ENCODE measurements around the gene OR2A12.
A peak's percentile ranks its signal among the peaks of the same experiment; 100 is the strongest.
"Not testable (repeated sequence)": the region's sequence is repeated elsewhere in the genome, so short reads cannot be mapped to it uniquely, and the experiment has no call there.

OR2A12 gene, protein sequence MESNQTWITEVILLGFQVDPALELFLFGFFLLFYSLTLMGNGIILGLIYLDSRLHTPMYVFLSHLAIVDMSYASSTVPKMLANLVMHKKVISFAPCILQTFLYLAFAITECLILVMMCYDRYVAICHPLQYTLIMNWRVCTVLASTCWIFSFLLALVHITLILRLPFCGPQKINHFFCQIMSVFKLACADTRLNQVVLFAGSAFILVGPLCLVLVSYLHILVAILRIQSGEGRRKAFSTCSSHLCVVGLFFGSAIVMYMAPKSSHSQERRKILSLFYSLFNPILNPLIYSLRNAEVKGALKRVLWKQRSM

DNA sequence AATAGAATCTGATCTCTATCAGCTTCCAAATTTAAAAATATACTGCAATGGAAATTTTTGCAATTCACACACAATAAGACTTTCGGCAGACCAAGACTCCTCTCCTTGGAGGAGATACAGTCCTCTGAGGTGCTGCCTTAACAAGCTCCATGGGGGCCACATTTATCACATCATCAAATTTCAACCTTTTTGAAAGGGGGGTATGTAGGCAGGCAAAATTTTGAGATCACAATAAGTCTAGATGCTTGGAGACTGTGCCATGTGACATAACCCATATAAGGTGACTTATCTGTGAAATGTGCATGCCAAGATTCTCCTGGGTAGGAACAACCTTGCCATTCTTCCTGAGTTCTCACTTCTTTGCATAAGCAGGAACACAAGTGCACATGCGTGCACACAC lies at the start of gene OR2A12:
Gene OR2A12 (plus strand): TSS at position 301 of the 400 bp plus-strand sequence. CDS start 8,830 bp downstream, outside the sequence.
- H3K4me3 Mint-ChIP-seq: no peak within 1 kb of the TSS
- H3K9me3 Mint-ChIP-seq: peaks cover 4% of the 10 kb centered on the region
- H3K27ac Mint-ChIP-seq: no peak within 1 kb of the TSS
- ATAC-seq: peak; percentile 34
- no peaks in the 10 kb centered on the region for H3K36me3 Mint-ChIP-seq
- no peaks in the 10 kb centered on the region for H3K4me1 Mint-ChIP-seq
- peaks cover 11% of the 10 kb centered on the region for H3K27me3 Mint-ChIP-seq

- no peaks in the 10 kb centered on the region for H3K36me3 Mint-ChIP-seq
- H3K27ac Mint-ChIP-seq: no peak overlapping the region
- H3K4me3 Mint-ChIP-seq: no peak overlapping the region
- H3K4me1 Mint-ChIP-seq: no peaks in the 10 kb centered on the region
- no peak for ATAC-seq
- peaks cover 6% of the 10 kb centered on the region for H3K27me3 Mint-ChIP-seq
- H3K9me3 Mint-ChIP-seq: no peaks in the 10 kb centered on the region
These were observed 49.7 kb upstream of the OR2A12 start for GRCh38 chr7:144036302-144036885.

DNA sequence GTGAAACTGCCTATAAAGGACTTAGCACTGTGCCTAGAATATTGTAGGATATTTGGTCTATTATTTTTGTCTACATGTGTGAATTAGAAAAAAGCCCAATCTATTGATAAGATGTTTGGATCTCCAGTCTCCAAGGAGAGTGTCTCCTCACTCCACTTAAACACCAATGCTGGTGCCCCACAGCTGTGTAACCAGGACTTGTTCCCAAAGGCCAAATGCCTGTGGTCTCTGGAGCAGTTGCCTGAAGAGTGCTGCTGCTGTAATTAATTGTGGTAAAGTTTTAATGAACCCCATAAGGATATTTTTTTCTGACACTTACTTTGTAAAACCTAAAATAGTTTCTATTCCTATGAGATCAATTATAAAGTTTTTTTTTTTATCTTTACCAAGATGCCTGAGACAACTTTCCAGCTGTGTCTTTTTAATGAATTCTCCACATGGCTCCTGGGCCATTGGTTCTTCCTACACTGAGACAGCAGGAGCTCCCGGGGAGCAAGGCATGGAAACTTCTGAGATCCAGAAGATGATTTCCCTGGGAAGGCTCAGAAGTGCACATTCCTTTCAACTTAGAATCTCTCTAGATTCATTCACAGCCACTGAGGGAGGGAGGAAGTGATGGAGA lies 48.6 kb upstream of the OR2A12 start:
- no peaks in the 10 kb centered on the region for H3K4me1 Mint-ChIP-seq

DNA sequence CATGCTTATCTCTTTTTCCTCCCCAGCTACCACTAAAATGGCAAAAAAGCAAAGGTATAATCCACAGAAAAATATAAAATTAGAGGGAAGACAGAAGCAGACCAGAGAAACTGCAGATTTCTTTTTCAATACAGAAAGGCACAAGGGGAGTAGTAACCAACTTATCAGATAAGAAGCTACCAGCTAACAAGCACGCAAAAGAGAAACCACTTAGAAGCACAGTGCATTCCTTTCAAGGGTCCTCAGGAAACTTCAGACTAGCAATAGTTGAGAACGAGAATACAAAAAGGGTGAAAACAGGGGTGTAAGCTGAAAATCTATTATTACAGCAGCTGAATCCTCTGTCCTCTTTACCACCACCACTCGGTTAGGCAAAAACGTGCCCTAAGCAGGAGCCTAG lies 47.2 kb upstream of the OR2A12 start:
- no peaks in the 10 kb centered on the region for H3K27me3 Mint-ChIP-seq
- no peaks in the 10 kb centered on the region for H3K36me3 Mint-ChIP-seq
- no peak overlapping the region for H3K4me3 Mint-ChIP-seq
- H3K9me3 Mint-ChIP-seq: no peaks in the 10 kb centered on the region
- no peaks in the 10 kb centered on the region for H3K4me1 Mint-ChIP-seq
- no peak for ATAC-seq
- H3K27ac Mint-ChIP-seq: no peak overlapping the region

More for the DNA sequence above, 48.6 kb upstream of the OR2A12 start:
- no peaks in the 10 kb centered on the region for H3K36me3 Mint-ChIP-seq
- no peaks in the 10 kb centered on the region for H3K27me3 Mint-ChIP-seq
- ATAC-seq: no peak
- H3K4me3 Mint-ChIP-seq: no peak overlapping the region
- H3K9me3 Mint-ChIP-seq: no peaks in the 10 kb centered on the region
- no peak overlapping the region for H3K27ac Mint-ChIP-seq

DNA sequence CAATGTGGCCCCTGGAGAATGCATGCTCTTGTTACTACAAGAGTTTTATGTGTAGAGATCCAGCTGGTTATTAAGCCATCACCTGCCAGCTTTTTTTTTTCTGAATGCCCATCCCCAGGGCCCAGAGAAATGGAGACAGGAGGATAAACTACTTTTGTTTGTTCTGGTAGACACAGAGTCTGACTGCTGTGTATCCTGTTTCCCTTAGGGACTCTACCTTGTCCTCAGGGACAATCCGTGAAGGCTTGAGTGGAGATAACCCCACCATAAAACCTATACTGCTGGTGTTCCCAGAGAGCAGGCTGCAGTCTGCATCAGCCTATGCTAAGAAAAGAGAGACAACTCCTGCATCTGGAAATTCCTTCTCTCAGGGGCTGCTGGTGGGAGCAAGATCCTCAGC lies 37.4 kb upstream of the OR2A12 start, which contains the start of gene OR2A5:
Gene OR2A5 (plus strand): TSS at position 301 of the 400 bp plus-strand sequence. CDS start 1,454 bp downstream, outside the sequence.
- peaks cover 14% of the 10 kb centered on the region for H3K27me3 Mint-ChIP-seq
- no peaks in the 10 kb centered on the region for H3K9me3 Mint-ChIP-seq
- no peak within 1 kb of the TSS for H3K27ac Mint-ChIP-seq
- ATAC-seq: no peak
- no peaks in the 10 kb centered on the region for H3K4me1 Mint-ChIP-seq
- no peaks in the 10 kb centered on the region for H3K36me3 Mint-ChIP-seq
- H3K4me3 Mint-ChIP-seq: no peak within 1 kb of the TSS

DNA sequence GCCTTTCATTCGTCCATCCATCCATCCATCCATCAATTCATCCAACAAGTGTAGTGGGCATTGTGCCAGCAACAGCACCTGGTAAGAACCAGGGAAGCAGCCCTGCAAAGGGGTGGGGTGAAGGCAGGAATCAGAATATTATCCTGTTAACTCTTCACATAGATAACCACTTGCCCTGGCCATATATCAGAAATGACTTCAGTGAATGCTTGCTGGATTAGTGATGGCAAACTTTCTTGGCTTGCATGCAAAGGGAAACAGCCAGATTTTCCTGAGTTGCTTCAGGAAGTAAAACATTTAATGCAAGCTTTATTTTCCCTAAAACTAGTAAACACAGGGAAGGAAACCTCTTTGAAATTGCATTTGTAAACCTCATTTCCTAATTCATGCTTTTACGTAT lies 36.6 kb upstream of the OR2A12 start:
- H3K4me1 Mint-ChIP-seq: no peaks in the 10 kb centered on the region
- no peaks in the 10 kb centered on the region for H3K9me3 Mint-ChIP-seq
- no peak for ATAC-seq
- H3K27ac Mint-ChIP-seq: no peak overlapping the region
- no peaks in the 10 kb centered on the region for H3K36me3 Mint-ChIP-seq
- H3K27me3 Mint-ChIP-seq: peaks cover 14% of the 10 kb centered on the region
- no peak overlapping the region for H3K4me3 Mint-ChIP-seq

DNA sequence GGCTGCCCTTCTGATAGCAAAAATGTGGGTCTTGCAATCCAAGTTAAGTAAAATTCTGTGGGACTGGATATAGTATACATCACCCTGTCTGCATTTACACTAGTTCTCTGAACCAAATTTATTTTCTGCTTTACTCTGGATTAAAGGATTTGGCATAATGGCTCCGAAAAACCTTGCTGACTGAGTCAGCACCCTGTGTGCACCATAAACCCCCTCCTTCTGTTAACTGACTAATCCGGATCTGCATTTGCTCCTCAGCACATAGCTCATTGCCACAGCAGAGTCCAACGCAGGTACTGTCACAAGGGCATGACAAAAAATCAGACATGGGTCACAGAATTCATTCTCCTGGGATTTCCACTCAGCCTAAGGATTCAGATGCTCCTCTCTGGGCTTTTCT lies 36.0 kb upstream of the OR2A12 start:
- H3K27ac Mint-ChIP-seq: no peak overlapping the region
- H3K4me1 Mint-ChIP-seq: no peaks in the 10 kb centered on the region
- H3K9me3 Mint-ChIP-seq: no peaks in the 10 kb centered on the region
- ATAC-seq: no peak
- H3K27me3 Mint-ChIP-seq: peaks cover 14% of the 10 kb centered on the region
- H3K4me3 Mint-ChIP-seq: no peak overlapping the region
- H3K36me3 Mint-ChIP-seq: no peaks in the 10 kb centered on the region

- not testable (repeated sequence) for H3K9me3 Mint-ChIP-seq, H3K36me3 Mint-ChIP-seq, H3K4me3 Mint-ChIP-seq, ATAC-seq, H3K4me1 Mint-ChIP-seq, H3K27ac Mint-ChIP-seq
- peaks cover 20% of the 10 kb centered on the region for H3K27me3 Mint-ChIP-seq
These were observed 35.2 kb upstream of the OR2A12 start for GRCh38 chr7:144050884-144051283.

- Mint-ChIP-seq H3K36me3 (no peaks in the 10 kb centered on the region), H3K27ac (no peak overlapping the region), H3K4me1 (no peaks in the 10 kb centered on the region), H3K4me3 (no peak overlapping the region), H3K9me3 (peaks cover 7% of the 10 kb centered on the region), H3K27me3 (peaks cover 20% of the 10 kb centered on the region)
- ATAC-seq: no peak
These were observed 28.1 kb upstream of the OR2A12 start for GRCh38 chr7:144057954-144058353.

DNA sequence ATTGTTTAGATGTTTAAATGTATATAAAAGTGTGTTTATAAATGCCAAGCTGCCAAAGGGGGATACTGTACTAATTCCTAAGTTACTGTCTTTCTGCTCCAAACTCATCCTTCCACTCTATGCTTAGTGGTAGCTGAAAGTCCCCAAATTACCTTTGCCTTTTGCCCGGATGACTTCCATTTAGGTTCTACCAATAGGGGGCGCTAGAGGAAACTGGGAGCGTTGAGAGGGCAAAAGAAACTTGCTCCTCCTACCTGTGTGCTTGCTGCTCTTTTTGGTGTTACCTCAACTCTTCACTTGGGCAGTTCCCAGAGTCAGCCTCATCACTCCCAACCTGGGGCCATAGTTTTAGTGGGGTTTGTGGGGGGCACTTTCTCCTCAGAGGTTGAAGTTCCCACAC lies 22.4 kb upstream of the OR2A12 start:
- peaks cover 13% of the 10 kb centered on the region for H3K9me3 Mint-ChIP-seq
- no peaks in the 10 kb centered on the region for H3K4me1 Mint-ChIP-seq
- no peaks in the 10 kb centered on the region for H3K36me3 Mint-ChIP-seq
- peaks cover 11% of the 10 kb centered on the region for H3K27me3 Mint-ChIP-seq
- H3K27ac Mint-ChIP-seq: no peak overlapping the region
- no peak for ATAC-seq
- no peak overlapping the region for H3K4me3 Mint-ChIP-seq

- no peak for ATAC-seq
- Mint-ChIP-seq H3K27me3 (no peaks in the 10 kb centered on the region), H3K27ac (no peak within 1 kb of the TSS), H3K4me3 (no peak within 1 kb of the TSS), H3K9me3 (peaks cover 6% of the 10 kb centered on the region), H3K4me1 (no peaks in the 10 kb centered on the region), H3K36me3 (no peaks in the 10 kb centered on the region)
These were observed 16.6 kb upstream of the OR2A12 start, which contains the start of gene OR2A25 for GRCh38 chr7:144069511-144069910. OR2A25 (plus strand) TSS chr7:144069811; CDS start chr7:144074220, 4,409 bp downstream.

GRCh38 chr7:144069953-144070352 lies 16.1 kb upstream of the OR2A12 start:
- no peaks in the 10 kb centered on the region for H3K27me3 Mint-ChIP-seq
- ATAC-seq: no peak
- H3K27ac Mint-ChIP-seq: no peak overlapping the region
- H3K9me3 Mint-ChIP-seq: peaks cover 6% of the 10 kb centered on the region
- no peaks in the 10 kb centered on the region for H3K4me1 Mint-ChIP-seq
- no peaks in the 10 kb centered on the region for H3K36me3 Mint-ChIP-seq
- no peak overlapping the region for H3K4me3 Mint-ChIP-seq

GRCh38 chr7:144074374-144074773 lies 11.7 kb upstream of the OR2A12 start:
- Mint-ChIP-seq H3K36me3 (no peaks in the 10 kb centered on the region), H3K27ac (no peak overlapping the region), H3K9me3 (no peaks in the 10 kb centered on the region), H3K4me1 (no peaks in the 10 kb centered on the region), H3K4me3 (no peak overlapping the region), H3K27me3 (no peaks in the 10 kb centered on the region)
- ATAC-seq: no peak

- Mint-ChIP-seq H3K27ac (no peak overlapping the region), H3K9me3 (peaks cover 4% of the 10 kb centered on the region), H3K4me3 (no peak overlapping the region), H3K27me3 (peaks cover 11% of the 10 kb centered on the region), H3K4me1 (no peaks in the 10 kb centered on the region), H3K36me3 (no peaks in the 10 kb centered on the region)
- no peak for ATAC-seq
These were observed 652 bp downstream of the OR2A12 start for GRCh38 chr7:144086730-144087129.

GRCh38 chr7:144087230-144087629 lies 1.2 kb downstream of the OR2A12 start:
- H3K4me1 Mint-ChIP-seq: no peaks in the 10 kb centered on the region
- H3K27me3 Mint-ChIP-seq: peaks cover 6% of the 10 kb centered on the region
- no peak overlapping the region for H3K4me3 Mint-ChIP-seq
- H3K9me3 Mint-ChIP-seq: peaks cover 4% of the 10 kb centered on the region
- H3K36me3 Mint-ChIP-seq: no peaks in the 10 kb centered on the region
- no peak overlapping the region for H3K27ac Mint-ChIP-seq
- no peak for ATAC-seq

- Mint-ChIP-seq H3K9me3 (peaks cover 4% of the 10 kb centered on the region), H3K36me3 (no peaks in the 10 kb centered on the region), H3K4me1 (no peaks in the 10 kb centered on the region), H3K27ac (no peak overlapping the region), H3K27me3 (no peaks in the 10 kb centered on the region), H3K4me3 (no peak overlapping the region)
- no peak for ATAC-seq
These were observed 4.6 kb downstream of the OR2A12 start for GRCh38 chr7:144090667-144091066.

Measured in stimulated activated memory B cell treated with anti-CD40 and anti-IgM and Interleukin-4, amounts not matched to agents 10 μg/mL and 1 μg/mL and 100 μg/mL, for 72 hours (primary cell).